HG02970 (cell line): ENCODE results near the gene SYT14.
"Not testable (repeated sequence)": the region's sequence is repeated elsewhere in the genome, so short reads cannot be mapped to it uniquely, and the experiment has no call there.

ENCODE experiments used
- ATAC-seq: cut with Tn5 transposase; IDR thresholded peaks from one replicate; pipeline ENCODE4 v1.9.1; 2021; ENCODE audit warnings: mild to moderate bottlenecking, moderate library complexity, moderate number of reproducible peaks; ENCODE audit not compliant: unreplicated experiment, low FRiP score

The SYT14 gene

DNA sequence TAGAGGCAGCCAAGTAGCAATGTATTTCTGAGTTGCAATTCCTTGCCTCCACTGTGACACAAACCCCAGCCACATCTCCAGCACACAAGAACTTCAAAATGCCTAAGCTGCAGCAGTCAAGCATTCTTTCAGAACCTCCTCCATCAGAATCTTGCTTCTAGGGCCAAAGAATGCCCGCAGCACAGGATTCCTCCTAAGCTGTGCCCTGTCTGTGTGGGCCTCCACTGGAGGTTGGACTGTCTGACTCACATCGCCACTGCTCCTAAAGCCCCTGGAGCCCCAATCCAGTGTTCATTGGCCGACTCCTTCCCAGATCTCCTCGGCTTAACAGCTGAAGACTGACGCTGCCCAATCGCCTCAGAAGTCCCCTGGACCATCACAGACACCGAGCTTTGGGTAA, 251.4 kb downstream of the SYT14 start:
- no peak for ATAC-seq

DNA sequence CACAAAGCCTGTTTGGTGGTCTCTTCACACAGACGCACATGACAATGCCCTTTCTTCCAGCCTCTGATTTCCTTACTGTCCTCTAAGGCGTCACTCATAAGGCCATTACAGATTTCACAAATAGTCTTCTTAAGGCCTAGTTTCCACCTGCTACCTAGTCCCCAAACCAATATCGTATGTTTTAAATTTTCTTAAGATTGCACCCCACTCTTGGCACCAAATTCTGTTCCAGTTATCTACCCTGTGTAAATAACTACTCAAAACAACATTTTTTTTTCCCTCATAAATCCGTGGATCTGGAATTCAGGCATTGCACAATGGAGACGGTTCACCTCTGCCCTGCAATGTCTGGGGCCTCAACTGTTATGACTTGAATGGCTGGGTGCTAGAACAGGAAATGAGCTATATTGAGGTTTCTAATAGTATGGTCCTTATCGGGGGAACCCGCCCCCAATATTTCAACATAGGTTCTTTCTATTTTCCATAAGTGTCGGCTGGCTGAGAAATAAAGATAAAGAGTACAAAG, 257.7 kb downstream of the SYT14 start:
- ATAC-seq = no peak

DNA sequence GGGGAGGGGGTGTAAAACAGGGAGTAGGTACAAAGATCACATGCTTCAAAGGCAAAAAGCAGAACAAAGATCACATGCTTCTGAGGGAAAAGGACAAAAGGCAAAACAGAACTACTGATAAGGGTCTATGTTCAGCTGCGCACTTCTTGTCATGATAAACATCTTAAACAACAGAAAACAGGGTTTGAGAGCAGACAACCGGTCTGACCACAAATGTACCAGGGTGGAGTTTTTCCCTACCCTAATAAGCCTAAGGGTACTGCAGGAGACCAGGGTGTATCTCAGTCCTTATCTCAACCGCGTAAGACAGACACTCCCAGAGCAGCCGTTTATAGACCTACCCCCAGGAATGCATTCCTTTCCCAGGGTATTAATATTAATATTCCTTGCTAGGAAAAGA, 258.2 kb downstream of the SYT14 start:
- ATAC-seq = not testable (repeated sequence)

DNA sequence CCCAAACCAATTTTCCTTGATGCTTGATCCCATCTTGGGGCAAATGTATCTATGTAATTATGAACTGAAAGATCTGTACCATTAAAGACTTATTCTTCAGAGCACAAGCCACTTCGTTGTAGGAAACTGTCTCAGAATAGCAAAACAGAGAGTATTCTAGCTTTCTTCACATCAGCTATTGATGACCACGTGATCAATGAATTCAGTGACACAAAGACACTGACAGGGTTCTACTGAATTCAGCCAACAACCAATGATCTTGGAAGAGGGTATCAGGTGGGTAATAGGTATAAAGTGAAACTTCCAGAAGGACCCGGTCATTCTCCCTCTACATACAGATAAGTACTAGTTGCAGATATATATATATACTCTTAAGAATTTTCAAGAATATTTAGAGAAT, 260.8 kb downstream of the SYT14 start:
- no peak for ATAC-seq

DNA sequence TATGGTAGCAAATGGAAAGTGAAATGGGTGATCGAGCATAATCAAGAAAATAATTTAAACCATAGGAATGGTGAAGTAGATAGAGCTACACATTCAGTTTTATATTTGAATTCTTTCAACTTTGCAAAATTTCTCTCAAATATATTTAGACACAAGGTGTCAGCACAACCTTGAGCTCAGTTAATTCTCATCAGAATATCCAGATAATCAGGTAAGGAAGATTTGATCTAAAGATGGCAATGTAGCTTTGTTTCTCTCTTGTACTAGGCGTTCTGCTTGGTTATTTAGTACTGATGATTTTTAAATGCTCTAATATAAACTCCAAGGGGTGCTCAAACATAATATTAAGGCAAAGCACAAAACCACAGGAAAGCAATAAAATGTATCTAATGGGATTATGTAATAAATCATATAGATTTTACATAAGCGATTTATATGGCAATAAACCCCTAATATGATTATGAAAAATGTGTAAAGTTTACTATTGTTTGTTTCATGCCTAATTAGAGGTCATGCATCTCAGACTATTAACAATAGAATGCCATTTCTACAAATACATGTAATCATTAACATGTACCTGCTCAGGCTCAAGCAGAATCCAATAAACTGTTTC, 262.2 kb downstream of the SYT14 start:
- no peak for ATAC-seq

DNA sequence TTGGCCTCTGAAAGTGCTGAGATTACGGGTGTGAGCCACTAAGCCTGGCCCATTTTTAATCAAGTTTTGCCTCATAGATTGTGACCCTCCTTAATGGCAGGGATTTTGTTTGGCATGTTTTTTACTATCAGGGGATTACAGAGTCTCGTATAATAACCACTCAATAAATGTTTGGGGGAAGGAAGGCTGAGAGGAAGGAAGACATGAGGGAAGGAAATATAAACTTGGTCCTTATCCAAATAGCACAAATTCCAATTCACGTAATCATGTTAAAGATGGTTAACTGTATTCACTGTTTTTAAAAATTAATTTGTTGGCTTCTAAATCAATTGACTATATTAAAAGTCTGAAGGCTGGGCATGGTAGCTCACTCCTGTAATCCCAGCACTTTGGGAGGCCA, 263.7 kb downstream of the SYT14 start:
- no peak for ATAC-seq

DNA sequence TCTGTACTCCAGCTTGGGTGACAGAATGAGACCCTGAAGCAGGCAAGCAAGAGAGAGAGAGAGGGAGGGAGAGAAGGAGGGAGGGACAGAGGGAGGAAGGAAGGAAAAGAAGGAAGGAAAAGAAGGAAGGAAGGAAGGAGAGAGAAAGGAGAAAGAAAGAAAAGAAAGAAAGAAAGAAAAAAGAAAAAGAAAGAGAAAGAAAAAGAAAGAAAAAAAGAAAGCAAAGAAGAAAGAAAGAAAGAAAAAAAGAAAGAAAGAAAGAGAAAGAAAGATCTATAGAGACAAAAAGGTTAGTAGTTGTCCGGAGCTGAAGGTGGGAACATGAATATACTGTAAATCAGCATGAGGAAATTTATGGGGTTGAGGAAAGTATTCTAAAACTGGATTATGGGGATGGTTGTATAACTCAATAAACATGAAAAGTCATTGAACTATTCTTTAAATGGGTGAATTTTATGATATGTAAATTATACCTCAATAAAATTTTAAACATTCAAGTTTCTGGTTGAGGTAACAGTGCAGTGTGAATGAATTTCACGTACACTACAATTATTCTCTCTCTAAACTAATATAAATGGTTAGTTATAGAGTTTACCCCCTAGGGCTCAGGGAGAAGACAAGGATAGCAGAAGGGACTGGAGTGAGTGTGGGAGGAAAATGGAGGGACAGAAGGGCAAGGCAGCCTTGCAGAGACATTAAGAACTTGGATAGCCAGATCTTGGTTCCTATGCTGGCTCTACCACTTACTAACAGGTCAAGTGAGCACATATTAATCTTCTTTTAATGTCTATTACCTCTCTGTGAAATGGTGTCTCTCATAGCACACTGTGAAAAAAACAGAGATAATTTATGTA, 269.8 kb downstream of the SYT14 start:
- ATAC-seq = no peak

DNA sequence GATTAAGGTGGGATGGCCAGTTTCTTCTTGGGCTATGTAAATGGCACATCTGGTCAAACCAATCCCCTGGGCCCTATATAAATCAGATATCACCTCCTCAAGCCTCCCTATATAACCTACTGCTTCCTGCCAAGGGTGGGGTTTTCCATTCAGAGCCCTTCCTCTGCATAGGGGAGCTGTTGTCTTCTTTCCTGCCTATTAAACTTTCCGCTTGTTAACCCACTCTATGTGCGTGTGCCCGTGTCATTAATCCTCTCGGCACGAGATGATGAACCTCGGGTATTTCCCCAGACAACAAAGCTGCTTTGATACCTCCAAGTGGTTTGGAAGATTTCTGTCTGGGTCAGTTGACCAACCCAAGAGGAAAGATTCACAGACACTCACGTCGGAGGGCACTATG, 275.3 kb downstream of the SYT14 start:
- no peak for ATAC-seq

DNA sequence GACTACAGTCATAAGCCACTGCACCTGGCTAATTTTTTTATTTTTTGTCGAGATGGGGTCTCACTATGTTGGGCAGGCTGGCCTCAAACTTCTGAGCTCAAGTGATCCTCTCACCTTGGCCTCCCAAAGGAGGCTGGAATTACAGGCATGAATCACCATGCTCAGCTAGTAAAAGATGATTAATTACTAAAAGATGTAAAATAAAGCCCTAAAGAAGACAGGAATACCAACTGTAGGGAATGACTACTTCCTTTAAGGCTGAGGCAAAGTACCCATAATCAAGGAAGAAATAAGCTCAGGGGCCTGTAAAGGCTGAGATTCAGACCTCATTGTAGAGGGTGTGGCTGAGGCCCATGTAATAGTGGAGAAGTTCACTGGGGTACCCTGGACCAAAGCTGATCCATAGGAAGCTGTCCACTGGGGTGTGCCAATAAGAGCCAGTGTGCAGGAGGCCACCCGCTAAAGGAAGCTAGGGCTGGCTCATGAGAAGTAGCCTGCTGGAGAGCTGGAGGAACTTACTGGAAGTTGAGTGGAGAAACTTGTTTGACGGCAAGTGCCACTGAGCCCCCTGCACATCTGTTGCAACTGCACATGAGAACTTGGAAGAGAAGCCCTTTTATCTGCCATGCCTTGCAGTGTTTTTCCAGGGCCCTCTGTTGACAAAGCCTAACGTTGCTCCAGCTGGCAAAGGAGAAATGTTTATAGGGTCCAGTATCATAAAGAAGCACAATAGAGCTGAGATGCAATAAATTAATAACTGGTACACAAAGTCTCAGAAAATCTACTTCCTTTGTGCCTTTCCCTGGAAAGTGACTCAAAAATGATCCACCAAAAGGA, 276.8 kb downstream of the SYT14 start:
- no peak for ATAC-seq

DNA sequence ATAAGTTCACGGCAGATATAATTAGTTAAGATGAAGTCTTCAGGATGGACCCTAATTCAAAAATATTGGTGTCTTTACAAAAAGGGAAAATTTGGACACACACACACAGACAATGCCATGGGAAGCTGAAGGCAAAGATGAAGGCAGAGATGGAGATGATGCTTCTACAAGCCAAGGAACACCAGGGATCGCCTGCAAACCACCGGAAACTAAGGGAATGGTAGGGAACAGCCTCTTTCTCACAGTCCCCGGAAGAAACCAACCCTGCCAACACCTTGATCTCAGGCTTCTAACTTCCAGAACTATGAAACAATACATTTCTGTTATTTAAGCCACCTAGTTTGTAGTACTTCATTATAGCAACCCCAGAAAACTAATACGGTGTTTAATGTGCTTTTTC, 279.5 kb downstream of the SYT14 start:
- no peak for ATAC-seq

DNA sequence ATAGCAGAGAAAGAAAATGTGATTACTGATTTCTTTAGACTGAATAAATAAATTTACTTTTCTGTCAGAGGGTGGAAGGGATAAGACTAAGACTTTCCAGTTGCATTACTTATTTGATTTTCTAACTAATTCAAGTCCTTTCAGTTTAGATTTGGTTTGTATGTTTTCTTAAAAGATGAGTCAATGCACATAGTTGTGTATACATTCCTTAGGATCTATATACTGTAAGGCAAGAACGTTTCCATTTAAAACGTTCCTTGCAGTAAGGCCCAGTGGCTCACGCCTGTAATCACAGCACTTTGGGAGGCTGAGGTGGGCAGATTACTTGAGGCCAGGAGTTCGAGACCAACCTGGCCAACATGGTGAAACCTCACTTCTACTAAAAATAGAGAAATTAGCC, 280.0 kb downstream of the SYT14 start:
- no peak for ATAC-seq
